HG03460 (cell line): ENCODE data around the gene OPN3.

Source experiments
- ATAC-seq: cut with Tn5 transposase; IDR thresholded peaks from one replicate; pipeline ENCODE4 v1.9.1; 2021; ENCODE audit not compliant: unreplicated experiment

The OPN3 gene

DNA sequence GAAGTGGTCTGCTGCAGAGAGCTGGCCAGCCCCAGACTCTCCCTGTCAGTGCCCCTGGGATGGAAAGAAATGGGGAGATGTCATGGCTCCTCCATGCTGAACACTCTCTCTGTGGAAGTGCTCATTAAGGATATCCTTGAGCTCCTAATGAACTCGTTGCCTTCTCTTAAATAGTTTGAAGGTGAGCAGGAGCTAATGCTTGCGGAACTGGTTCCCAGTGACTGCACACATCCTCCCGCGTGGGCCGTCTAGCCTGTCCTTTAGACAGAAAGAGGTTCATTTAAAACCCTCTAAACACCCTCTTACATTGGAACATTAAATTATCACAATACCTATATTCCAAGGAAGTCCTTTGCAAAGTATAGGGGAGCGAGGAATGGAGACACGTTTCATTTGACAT is 6.0 kb upstream of the OPN3 start:
- no peak for ATAC-seq

DNA sequence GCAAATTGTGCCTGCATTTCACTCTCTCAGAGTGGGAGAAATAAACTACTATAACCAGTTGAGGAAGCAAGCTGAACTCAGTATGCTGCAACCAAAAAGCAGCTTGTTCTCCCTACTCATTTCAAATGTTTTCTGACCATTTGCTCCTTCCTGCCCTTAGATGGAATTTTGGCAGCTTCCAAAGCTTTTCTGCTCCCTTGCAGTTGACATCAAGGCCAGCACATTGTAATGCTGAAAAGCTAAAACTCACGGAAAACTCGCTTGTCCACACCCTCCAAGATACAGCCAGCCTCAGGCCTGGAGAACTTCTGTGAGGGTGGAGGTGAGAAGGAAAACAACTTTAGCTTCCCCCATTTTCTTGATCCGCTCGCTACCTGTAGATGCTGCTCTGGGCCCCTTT is 5.0 kb upstream of the OPN3 start:
- no peak for ATAC-seq

DNA sequence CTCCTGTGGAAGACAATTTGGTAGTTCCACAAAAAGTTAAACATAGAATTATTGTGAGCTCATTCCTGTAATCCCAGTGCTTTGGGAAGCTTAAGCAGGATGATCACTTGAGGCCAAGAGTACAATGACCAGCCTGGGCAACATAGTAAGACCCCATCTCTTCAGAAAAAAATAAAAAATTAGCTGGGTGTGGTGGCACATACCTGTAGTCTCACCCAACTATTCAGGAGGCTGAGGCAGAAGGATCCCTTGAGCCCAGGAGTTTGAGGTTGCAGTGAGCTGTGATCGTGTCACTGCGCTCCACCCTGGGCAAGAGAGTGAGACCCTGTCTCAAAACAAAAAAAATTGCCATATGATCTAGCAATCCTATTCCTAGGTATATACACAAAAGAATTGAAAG is 4.1 kb upstream of the OPN3 start:
- ATAC-seq: no peak

DNA sequence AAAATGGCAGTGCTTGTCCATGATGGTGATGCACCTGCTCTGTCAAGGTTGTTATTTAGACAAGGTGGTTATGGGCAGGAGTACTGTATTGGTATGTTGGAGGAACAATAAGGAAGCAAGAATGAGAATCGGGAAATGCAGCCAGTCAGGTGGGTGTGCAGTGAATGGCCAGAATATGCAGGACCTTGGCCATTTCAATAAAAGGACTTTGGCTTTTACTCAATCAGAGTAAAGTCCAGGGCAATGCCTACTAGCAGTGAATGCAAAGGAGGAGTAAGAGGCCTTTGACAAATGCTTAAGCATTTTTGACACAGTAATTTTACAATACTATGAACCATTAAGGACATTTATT is 2.4 kb upstream of the OPN3 start:
- no peak for ATAC-seq

DNA sequence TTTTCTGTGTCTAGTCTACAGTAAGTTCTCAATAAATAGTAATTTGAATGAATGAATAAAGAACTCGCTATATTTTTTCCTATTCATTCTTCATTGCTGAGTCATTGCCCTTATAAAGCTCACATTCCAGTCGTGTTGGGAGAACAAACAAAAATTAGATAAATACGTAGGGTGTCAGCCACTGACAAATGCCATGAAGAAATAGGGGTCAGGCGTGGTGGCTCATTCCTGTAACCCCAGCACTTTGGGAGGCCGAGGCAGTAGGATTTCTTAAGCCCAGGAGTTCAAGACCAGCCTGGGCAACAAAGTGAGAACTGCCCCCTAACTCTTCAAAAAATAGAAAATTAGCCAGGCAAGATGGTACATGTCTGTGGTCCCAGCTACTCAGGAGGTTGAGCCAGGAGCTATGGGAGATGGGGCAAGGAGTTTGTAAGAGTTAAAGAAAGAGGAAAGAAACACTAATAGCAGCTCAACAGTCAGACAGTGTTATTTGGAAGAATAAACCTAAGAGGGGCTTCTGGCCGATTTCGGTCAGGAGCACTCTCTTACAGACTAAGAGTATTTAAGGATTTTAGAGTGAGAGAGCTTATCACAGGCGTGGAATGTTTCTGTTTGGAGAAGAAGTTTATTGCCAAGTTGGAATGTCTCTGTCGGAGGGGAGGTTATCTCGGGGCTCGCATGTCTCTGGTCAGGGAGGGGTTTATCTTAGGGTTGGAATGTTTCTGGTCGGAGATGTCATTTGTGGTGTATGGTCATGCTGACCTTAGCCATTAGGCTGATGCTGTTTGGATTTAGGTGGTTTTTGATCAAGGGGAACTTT is 1.8 kb upstream of the OPN3 start:
- no peak for ATAC-seq

DNA sequence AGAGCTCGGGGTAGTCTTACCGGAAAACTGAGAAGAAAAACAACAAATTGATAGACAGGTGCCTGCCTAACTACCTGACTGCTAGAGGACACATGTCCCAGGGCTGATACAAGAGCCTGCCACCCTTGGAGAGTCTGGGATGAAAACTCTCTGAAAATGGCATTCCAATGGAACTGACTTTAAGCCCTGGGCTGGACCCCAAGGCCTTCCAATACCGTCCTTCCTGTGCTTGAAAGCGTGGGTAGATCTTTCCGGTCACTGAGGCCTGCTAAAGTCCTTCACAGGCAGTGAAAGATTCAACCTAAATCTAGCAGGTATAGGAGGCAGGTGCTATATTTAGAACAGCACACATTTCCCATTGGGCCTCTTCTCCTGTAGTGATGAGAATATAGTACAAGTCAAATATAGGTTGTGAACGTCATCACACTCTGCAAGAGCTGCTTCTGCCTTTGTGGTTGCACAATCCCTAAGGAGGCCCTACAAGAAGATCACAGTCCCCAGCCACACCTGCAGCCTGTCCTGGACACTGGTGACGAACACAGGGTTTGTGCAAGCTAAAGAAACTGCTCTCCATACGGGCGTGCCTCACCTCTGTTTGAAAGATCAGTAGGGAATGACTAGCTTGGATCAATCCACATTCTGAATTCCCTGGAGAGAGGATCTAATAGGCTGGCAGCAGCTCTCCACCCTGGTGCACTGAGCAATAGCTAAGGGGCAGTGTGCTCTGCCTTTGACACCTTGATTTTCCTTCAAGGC is 876 bp upstream of the OPN3 start:
- ATAC-seq: no peak

DNA sequence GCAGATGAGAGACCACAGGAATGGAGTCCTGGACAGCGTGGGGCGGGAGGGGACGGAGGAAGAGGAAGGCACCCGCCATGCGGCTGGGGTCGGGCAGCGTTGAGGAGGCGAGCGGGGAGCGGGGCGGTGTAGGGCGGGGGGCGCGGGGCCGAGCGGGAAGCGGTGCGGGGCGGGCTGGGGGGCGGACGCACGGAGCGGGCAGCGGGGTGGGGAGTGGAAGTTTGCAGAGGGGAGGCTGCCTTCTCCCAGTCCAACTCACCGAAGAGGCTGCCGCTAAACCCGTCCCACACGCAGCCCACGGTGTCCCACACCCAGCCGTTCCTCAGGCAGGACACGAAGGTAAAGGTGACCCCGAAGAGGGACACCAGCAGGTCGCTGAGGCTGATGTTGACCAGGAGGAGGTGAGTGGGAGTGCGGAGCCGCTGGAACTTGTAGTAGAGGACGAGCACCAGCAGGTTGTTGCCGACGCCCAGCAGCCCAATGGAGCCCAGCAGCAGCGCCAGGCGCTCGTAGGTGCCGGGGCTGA is 483 bp downstream of the OPN3 start:
- peak; percentile 44 for ATAC-seq

DNA sequence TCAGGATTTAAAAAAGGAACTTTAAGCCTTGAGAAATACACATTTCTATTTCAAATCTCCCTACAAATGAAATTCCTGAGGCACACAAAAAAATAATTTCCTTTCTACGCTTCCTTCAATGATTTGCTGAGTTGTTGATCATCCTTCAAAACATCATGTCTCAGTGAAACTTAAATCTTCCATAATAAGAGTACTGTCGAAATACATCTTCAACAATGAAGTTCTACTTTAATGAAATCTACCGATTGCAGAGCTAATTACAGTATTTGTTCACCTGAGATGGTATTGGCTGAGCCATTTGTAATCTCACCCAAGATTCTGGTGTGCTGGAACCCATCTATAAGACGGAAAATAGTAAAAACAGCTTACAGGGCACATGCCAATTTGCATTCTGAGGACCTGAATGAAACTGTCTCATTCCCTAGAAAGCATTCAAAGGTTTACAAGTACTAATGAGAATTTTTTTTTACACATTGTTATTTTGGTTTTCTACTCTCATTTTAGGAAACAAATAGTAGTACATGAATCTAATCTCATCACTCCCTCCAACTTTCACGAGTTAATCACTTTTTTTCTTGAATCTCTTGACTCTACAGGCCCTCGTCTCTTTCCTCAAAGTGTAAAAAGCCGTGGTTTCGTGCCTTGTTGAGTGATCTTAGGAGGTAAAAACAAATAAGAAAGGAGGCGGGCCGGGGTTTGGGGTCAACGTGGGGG is 1.1 kb downstream of the OPN3 start:
- ATAC-seq: no peak

DNA sequence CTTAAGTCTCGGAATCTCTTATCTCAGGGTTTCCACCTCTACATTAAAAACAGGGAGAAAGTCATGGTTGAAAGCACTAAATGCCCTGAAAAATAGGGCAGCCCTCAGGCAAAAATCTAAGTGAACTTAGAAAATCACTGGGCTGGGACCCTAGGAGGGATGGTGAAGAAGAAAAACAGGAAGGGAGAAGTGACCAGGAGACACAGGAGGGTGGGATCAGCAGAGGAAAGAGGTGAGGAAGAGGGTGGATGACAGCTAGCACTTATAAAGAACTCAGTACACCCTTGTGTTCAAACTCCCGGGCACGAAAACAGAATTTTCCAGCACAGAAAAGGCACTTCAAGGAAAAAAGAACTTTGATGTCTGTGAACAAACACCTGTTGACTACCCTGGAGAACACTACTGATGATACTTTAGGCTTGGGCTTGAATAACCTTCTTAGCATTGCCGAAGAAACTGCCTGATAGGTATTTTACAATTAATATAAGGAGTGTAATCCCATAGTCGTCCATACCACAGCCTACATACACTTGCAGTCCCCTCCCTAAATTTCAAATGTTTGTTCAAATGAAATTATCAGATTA is 2.0 kb downstream of the OPN3 start:
- no peak for ATAC-seq

DNA sequence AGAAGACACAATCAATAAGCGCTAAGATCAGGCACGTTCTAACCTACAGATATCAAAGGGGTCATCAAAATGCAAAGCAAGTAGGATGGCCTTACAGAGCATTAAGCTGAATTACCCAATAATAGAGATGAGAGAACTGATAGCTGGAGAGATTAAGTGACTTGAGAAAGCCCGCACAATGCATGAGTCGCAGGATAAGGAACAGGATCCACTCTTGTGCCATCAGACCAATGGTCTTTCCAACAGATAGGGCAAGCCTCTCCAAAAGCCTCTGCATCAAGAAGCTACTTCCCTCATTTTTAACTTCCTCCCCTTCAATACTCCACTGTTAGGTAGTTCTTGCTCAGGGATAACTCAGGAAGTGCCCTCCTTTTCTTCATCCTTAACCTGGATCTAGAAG is 2.6 kb downstream of the OPN3 start:
- no peak for ATAC-seq

DNA sequence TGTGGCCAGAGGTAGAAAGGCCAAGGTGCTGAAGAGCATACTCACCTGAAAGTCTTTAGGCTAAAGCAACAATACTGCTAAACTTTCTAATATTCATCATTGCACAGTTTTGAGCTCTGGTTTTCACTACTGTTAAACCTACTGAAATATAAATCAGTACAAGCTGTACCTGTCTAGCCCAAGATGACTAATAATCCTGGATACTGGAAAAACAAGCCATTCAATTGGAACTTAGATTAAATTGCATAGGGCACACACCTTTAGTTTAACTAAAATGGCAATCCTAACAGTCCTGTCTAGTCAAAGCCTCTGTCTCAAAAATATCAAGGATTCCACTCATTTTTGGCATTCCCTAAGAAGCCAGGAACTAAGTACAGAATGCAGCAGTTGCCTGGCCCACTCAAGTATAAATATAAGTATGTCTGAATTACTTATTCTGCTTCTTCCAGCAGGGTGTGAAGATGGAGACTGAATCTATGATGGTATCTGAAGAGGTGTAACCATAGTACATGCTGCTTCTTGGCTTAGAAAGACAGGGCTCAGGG is 3.1 kb downstream of the OPN3 start:
- ATAC-seq: no peak

DNA sequence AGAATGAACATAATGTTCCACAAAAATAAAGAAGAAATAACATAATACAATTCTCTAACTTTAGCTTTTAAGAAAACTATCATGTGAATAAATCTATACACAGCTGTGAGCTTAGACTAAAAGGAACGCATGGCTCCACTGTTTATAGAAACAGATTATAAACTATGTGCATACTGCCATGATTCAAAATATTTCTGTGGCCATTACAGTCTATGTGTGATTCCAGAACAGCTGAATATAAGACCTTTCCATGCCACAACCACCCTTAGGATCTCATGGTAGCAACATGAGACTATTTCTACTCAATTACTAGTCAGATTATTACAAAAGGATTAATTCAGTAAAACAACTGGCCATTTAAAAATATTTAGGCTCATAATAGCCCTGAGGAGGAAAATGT is 3.9 kb downstream of the OPN3 start:
- no peak for ATAC-seq

DNA sequence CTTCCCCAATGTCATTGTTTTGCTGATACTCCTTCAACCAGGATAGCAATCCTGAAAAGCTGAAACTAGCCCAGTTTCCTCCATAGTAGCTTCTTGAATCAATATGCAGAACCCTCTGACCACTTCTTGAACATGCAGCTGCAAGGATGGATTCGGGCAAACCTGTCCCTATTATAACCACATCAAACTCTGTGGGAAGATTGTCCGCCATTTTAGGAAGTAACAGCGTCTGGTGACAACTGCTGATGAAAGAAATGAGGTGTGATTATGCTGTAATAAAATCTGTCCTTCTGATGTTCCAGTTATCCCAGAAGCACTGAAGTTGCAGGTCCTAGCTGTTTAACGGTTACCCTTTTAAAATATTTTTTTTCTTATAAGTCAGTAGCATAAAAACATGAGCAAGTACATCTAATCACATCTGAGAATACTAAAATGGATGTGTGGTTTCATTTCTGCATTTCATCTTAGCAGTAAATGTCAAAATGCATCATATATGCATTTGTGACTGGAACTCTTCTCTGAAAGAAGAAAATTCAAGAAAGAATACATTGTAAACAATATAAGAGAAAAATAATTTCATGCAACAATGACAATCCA is 4.5 kb downstream of the OPN3 start:
- ATAC-seq: no peak

DNA sequence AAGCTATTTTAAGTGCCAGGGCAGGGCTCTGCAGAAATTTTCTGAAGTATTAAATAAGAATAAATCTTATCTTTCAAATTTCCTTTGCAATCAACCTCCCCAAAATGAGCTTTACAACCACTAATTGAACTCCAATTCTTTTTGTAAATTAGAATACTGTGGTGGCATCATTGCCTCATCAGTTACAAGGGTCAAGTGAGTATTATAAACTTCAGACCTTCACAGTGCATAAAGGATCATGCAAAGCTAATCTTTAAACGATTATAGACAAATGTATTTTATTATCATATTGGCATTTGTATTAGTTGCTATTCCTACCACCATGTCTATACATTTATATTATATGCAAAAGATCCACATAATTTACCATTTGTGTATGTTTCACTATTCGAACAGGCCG is 7.2 kb downstream of the OPN3 start:
- no peak for ATAC-seq

DNA sequence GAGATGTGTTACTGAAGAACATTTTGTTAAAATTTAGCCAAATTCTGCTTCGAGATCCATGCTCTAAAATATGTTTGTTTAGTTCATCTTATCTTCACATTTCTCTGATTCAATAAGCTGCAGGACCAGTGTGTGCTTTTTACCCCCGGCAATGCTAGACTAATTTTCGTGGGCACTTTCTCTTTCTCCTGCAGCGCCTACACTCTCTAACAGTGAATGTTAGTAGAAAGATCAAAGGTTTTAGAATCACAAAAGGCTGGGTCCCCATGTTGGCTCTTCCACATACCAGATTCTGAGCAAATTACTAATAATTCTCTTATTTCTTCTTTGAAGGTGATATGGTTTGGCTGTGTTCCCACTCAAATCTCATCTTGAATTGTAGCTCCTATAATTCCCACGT is 8.5 kb downstream of the OPN3 start:
- no peak for ATAC-seq

DNA sequence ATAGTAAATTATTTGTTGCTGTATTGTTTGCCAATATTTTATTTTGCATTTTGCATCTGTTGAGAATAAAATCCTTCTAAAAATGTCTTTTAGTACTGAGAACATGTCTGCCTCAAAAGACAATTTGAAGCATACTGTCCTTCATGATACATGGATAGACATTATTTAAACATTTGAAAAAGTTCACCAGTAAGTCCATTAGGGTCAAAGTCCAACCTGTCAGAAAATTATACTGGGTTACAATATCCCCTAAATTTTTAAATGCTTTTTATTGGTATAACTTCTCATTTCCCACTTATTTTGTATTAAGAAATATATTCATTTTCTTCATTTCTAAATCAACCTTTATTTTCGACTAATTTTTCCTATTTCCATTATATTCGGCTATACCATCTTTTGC is 9.3 kb downstream of the OPN3 start:
- no peak for ATAC-seq

DNA sequence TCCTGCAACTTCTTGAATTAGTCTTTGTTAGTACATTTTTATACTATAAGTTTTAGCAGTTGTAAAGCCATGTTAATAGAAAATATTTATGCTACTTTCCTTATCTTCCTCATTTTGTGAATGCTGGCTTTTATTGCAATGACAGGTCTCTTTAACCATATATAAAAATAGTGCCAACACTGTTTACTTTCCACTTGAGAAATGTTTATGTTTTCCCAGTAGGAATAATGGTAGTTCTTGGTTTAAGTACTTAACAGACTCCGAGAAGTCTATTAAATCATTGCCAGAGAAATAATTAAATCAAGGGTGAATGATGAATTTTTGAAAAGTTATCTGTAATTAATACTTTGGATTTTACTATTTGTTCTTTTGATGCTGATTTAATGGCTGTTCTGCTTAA is 9.7 kb downstream of the OPN3 start:
- ATAC-seq: no peak

DNA sequence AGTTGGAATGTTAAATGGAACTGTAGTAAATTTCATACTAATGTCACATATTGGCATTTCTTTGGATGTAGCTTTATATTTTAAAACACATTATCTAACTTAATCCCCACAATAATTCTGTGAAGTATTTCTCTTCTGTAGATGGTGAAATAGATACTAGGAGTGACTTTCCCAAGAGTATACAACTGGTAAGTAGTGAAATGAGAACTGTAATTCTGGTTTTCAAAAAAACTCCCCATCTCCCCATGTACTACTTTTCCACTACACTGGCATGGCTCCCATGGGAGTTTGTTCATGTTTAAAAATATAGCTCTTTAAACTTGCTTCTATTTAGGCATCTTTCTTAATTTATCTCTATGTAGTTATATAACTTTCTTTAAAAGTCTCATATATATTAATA is 10.2 kb downstream of the OPN3 start:
- no peak for ATAC-seq

DNA sequence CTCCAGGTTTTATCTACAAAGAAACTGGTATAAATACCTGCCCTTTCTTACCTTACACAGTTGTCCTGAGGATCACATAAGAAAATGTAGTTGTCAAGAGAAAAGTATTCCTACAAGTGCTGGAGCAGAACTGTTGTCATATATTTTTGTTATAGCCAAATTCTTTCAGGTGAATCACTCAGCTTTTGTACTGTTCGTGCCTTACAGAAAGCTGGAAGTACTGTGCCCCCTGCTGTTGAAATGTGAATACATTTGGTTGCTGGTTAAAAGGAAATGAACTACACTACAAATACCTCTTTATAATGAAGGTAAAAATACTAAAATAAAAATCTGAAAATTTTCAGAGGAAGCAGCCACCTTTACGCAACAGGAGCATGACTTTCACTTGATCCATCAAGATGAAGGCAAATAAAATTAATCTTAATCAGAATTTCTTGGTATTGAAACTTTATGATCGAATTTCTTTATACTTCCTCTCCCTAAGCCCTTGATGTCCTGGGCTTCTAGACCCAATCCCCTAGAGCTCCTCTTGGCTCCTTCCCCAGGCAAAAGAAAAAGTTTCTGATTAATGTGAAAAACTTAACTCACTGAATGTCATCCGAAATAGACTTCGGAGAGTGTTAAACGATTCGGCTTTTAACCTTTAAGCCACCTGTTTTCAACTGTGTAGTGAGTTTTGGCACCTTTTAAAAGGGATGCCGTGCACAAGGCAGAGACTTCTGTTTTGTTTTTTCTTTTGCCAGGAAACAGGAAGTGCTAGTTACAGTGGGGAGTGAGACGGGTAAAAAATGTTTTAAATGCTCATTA is 12.5 kb downstream of the OPN3 start:
- peak; percentile 77 for ATAC-seq

DNA sequence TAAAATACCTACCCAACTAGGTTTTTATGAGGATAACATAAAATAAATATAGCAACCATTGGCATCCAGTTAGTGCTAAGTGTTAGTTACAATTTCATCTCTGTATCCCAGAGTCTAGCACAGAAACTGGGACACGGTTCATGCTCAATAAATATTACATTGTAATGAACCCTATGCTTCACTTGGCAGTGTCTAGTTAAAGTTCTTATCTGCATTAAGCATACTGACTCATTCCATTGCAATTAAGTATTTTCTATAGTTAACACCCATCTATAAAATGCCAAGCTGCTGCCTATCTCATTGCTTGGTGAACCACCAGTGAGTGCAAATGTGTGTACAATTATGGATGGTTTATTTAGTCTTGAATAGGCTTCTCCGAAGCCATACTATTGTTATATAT is 15.2 kb downstream of the OPN3 start:
- no peak for ATAC-seq
